Activated CD8-positive, alpha-beta memory T cell treated with anti-CD3 and anti-CD28 coated beads, Interleukin-2, amount 10 ng/mL, durations not matched to agents 7 days and 5 days (primary cell): Measurements from ENCODE around the gene YIPF7. TPM values are rescaled to one million over a fixed set of nuclear protein-coding genes. Genes with fewer than 3 reads are reported as not detected.
A peak's percentile ranks its signal among the peaks of the same experiment; 100 is the strongest.

ENCODE experiments used
- ATAC-seq: fragments of 150-1000 bp; cut with Tn5 transposase; one replicate; pipeline ENCODE4 v1.10.0; 2021; ENCODE audit warnings: moderate library complexity
- CTCF ChIA-PET: fragments of 350-600 bp; sonication (Branson Sonifier 250); formaldehyde crosslinking; loops from one replicate; lab custom pipeline; 2021; ENCODE audit warnings: antibody characterized with exemption; lab: Charles Lee
- DNase-seq: peaks from one replicate; pipeline ENCODE4 v3.0.0-alpha.2; 2020
- H3K27ac Mint-ChIP-seq: one replicate; pipeline ENCODE4 v1.8.0; 2021; ENCODE audit warnings: mild to moderate bottlenecking, mixed read lengths
- H3K27me3 Mint-ChIP-seq: one replicate; pipeline ENCODE4 v1.8.0; 2021; ENCODE audit warnings: mixed read lengths
- H3K36me3 Mint-ChIP-seq: one replicate; pipeline ENCODE4 v1.8.0; 2021; ENCODE audit warnings: mild to moderate bottlenecking, mixed read lengths
- H3K4me1 Mint-ChIP-seq: one replicate; pipeline ENCODE4 v1.8.0; 2021; ENCODE audit warnings: mixed read lengths
- H3K4me3 Mint-ChIP-seq: one replicate; pipeline ENCODE4 v1.8.0; 2021; ENCODE audit warnings: mild to moderate bottlenecking, moderate library complexity, mixed read lengths
- H3K9me3 Mint-ChIP-seq: one replicate; pipeline ENCODE4 v1.8.0; 2022; ENCODE audit warnings: low read depth, mixed read lengths
- total RNA-seq, 2 experiments: library from RNA; stranded (reverse); gene quantifications; one replicate each; pipeline ENCODE4 v1.2.3, GENCODE V29; 2021

The YIPF7 gene
- total RNA-seq, 2 experiments from 2014 or later, result not detected

DNA sequence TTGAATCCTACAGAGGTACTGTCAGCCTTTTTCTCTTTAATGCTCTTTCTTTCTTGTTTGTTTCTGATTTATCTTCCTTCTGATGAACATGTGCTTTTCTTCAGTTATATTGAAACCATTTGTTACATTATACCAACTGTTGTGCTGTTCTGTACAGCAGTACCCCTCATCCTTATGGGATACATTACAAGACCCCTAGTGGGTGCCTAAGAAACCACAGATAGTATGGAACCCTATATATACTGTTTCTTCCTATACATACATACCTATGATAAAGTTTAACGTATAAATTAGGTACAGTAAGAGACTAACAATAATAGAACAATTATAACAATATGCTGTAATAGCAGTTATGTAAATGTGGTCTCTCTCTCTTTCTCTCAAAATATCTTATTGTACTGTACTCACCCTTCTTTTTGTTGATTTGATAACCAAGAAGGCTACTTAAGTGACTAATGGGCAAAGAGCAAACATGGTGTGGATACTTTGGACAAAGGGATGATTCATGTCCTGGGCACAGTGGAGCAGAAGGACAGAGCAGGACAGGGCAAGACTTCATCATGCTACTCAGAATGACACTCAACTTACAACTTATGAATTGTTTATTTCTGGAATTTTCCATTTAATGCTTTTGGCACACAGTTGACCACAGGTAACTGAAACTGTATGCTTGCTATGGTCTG lies 10.7 kb upstream of the YIPF7 start:
- CTCF ChIA-PET, result no interaction called here
- Mint-ChIP-seq H3K27me3 (peaks cover 10% of the 10 kb centered on the region), H3K9me3 (no peaks in the 10 kb centered on the region), H3K4me1 (no peaks in the 10 kb centered on the region), H3K27ac (no peak overlapping the region), H3K36me3 (no peaks in the 10 kb centered on the region), H3K4me3 (no peak overlapping the region)
- ATAC-seq (no peak), DNase-seq (no peak)

GRCh38 chr4:44660396-44660795 lies 9.0 kb upstream of the YIPF7 start:
- CTCF ChIA-PET, result no interaction called here
- H3K36me3 Mint-ChIP-seq, result no peaks in the 10 kb centered on the region
- H3K27ac Mint-ChIP-seq, result no peak overlapping the region
- H3K27me3 Mint-ChIP-seq, result peaks cover 13% of the 10 kb centered on the region
- no peak for DNase-seq
- no peaks in the 10 kb centered on the region for H3K4me1 Mint-ChIP-seq
- no peak for ATAC-seq
- no peaks in the 10 kb centered on the region for H3K9me3 Mint-ChIP-seq
- H3K4me3 Mint-ChIP-seq, result no peak overlapping the region

DNA sequence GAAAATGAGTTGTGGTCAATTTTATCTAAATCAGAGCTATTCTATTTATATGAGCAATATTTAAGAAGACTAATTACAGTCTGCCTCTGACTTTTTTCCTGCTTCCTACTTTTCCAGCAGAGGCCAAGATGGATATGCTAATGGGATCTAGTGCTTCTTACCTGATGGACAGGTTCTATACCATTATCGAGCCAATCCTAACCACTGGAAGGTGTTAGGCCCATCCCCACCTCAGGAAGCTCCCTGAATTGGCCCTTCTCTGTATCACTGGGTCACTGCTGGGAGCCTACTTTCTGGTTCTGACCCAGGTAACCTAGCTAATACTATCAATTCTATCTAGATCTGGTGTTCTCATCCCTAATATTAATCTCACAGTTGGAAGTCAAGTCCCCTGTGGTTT lies 577 bp upstream of the YIPF7 start:
- Mint-ChIP-seq H3K9me3 (no peaks in the 10 kb centered on the region), H3K27ac (no peak overlapping the region), H3K27me3 (peaks cover 22% of the 10 kb centered on the region), H3K4me1 (no peaks in the 10 kb centered on the region), H3K4me3 (no peak overlapping the region), H3K36me3 (no peaks in the 10 kb centered on the region)
- CTCF ChIA-PET, result interaction anchor here (1.1 kb wide), 1 partner anchor 11 kb away, joined by 3 read pairs; no protein-coding TSS in a partner anchor
- ATAC-seq (no peak), DNase-seq (no peak)

DNA sequence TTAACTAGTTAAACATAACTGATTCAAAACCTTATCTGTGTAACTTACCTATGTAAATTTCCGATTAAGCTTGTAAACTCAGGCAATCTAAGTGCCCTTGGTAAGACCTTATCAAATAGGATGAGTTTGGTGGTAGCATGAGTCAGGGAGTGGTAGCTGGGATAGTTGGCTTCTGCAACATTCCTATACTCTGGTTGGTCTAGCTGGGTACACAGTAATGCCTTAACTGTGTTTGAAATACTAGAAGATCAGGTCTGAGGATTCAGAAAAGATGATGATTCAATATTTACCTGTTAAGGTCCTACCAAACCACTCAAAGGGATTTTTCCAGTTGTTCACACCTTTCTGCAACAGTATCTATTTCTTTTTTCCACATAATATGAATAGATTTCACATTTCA lies 5.3 kb downstream of the YIPF7 start:
- Mint-ChIP-seq H3K27me3 (peaks cover 3% of the 10 kb centered on the region), H3K4me1 (no peaks in the 10 kb centered on the region), H3K4me3 (no peak overlapping the region), H3K9me3 (peaks cover 6% of the 10 kb centered on the region), H3K27ac (no peak overlapping the region), H3K36me3 (no peaks in the 10 kb centered on the region)
- ATAC-seq, result no peak
- no peak for DNase-seq
- CTCF ChIA-PET, result no interaction called here

- H3K9me3 Mint-ChIP-seq, result peaks cover 4% of the 10 kb centered on the region
- ATAC-seq (no peak), DNase-seq (no peak)
- CTCF ChIA-PET, result no interaction called here
- no peaks in the 10 kb centered on the region for H3K4me1 Mint-ChIP-seq
- no peak overlapping the region for H3K27ac Mint-ChIP-seq
- H3K36me3 Mint-ChIP-seq, result no peaks in the 10 kb centered on the region
- no peak overlapping the region for H3K4me3 Mint-ChIP-seq
- H3K27me3 Mint-ChIP-seq, result peaks cover 9% of the 10 kb centered on the region
Measured at GRCh38 chr4:44638091-44638490, 13.3 kb downstream of the YIPF7 start.

DNA sequence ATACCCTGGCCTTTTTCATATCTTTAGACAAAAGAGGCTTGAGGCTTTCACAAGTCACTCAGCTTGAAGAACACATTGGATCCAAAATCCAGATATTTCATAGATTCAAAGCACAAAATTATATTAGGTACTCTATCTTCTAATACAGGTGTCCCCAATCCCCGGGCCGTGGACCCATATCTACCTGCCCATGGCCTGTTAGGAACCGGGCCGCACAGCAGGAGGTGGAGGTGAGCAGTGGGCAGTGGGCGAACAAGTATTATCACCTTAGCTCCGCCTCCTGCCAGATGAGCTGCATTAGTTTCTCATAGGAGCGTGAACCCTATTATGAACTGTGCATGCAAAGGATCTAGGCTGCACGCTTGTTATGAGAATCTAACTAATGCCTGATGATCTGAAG lies 18.7 kb downstream of the YIPF7 start:
- DNase-seq, result no peak
- Mint-ChIP-seq H3K9me3 (no peaks in the 10 kb centered on the region), H3K36me3 (no peaks in the 10 kb centered on the region), H3K27me3 (peaks cover 3% of the 10 kb centered on the region), H3K4me1 (no peaks in the 10 kb centered on the region), H3K27ac (no peak overlapping the region), H3K4me3 (no peak overlapping the region)
- no peak for ATAC-seq
- CTCF ChIA-PET, result interaction anchor here (1.0 kb wide), 1 partner anchor 234 kb away, joined by 3 read pairs; no protein-coding TSS in a partner anchor

DNA sequence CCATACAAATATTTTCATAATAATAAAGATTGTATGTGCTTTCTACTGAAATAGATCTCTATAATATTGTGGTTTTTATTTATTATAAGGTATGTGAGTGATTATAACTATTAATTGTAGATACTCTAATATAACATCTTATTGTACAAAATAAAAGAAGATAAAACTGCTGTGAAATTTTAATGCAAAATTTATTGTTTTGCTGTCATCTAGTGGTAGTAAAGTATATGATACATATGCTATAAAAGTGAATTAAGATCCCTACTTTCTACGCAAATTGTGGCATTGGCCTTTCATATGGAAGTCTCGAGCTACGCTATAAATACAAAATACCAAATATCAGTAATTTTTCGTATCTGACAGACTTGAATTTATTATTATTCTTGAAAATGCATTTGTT lies 19.3 kb downstream of the YIPF7 start:
- H3K4me1 Mint-ChIP-seq, result no peaks in the 10 kb centered on the region
- CTCF ChIA-PET, result interaction anchor here (1.6 kb wide), 1 partner anchor 184 kb away, joined by 4 read pairs; the partner anchor contains the start of gene KCTD8

GRCh38 chr4:44629280-44629866 lies 22.1 kb downstream of the YIPF7 start:
- no peaks in the 10 kb centered on the region for H3K36me3 Mint-ChIP-seq
- no peaks in the 10 kb centered on the region for H3K27me3 Mint-ChIP-seq
- ATAC-seq, result peak; percentile 69
- H3K9me3 Mint-ChIP-seq, result no peaks in the 10 kb centered on the region
- peak; percentile 57 for DNase-seq
- no peak overlapping the region for H3K4me3 Mint-ChIP-seq
- CTCF ChIA-PET, result interaction anchor here (0.8 to 2.0 kb wide), 5 partner anchors 9 to 1498 kb away, joined by 3 to 10 read pairs (median 3); partner anchors contain the start of gene KCTD8
- no peak overlapping the region for H3K27ac Mint-ChIP-seq
- no peaks in the 10 kb centered on the region for H3K4me1 Mint-ChIP-seq

More for the DNA sequence above, 19.3 kb downstream of the YIPF7 start:
- Mint-ChIP-seq H3K9me3 (no peaks in the 10 kb centered on the region), H3K4me3 (no peak overlapping the region), H3K27me3 (peaks cover 3% of the 10 kb centered on the region), H3K36me3 (no peaks in the 10 kb centered on the region), H3K27ac (no peak overlapping the region)
- DNase-seq, result no peak
- ATAC-seq, result no peak

DNA sequence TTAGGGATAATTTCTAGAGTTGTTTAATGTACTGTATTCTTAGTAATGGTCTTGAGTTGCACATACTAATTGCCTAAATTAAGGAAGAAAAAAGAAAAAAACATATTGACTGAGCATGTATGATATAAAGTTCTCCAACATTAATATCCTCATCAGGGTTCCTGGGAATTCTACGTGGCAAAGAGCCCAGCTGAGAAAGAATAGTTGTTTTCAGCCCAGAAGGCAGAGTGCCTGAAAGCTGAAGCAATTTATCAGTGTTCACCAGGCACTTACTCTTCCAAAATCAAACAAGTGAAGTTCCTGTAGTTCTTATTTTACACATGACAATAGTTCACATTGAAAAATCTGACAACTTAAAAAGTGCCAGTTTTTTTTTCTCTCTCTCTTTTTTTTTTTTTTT lies 27.7 kb downstream of the YIPF7 start:
- Mint-ChIP-seq H3K36me3 (no peaks in the 10 kb centered on the region), H3K9me3 (no peaks in the 10 kb centered on the region), H3K27ac (no peak overlapping the region), H3K4me3 (no peak overlapping the region), H3K27me3 (no peaks in the 10 kb centered on the region), H3K4me1 (no peaks in the 10 kb centered on the region)
- DNase-seq (no peak), ATAC-seq (no peak)
- CTCF ChIA-PET, result interaction anchor here (0.7 kb wide), 1 partner anchor 46 kb away, joined by 3 read pairs; no protein-coding TSS in a partner anchor

DNA sequence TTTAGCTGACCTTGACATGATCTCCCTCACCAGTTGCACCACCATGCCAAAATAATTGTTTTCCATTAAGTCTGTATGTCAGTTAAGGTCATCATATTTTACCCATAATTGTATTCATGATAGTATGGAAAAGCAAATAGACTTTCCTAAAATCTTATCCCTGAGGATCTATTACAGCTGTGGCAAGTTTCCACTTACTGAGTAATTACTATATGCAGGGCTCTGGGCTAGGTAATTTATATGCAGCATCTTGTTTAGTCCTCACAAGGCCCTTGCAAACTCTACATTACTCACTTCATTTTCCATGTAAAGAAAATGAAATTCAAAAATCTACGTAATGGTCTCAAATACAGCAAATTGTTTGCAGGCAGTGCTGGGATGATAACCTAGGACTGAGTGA lies 34.8 kb downstream of the YIPF7 start:
- no peak overlapping the region for H3K4me3 Mint-ChIP-seq

DNA sequence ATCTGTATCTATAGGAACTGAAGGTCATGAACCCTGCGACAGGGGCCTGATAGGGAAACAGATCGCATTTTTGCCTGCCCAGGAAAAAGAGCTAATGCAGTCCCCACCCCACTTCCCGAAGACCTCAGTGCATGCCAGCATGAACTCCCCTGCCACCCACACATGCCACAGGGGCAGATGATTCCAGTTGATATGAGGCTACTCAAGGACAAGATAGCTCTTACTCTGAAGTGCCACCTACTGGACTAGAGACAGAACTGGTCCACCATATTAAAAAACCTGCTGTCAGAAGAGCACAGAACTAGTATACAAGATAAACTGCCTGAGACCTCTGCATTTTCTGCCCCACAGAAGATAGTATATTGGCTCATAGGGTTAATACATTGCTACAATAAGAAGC lies 68.0 kb downstream of the YIPF7 start:
- Mint-ChIP-seq H3K4me1 (no peaks in the 10 kb centered on the region), H3K36me3 (no peaks in the 10 kb centered on the region), H3K4me3 (no peak overlapping the region), H3K9me3 (no peaks in the 10 kb centered on the region), H3K27me3 (no peaks in the 10 kb centered on the region), H3K27ac (no peak overlapping the region)
- ATAC-seq (no peak), DNase-seq (no peak)
- CTCF ChIA-PET, result no interaction called here

More for the DNA sequence above, 34.8 kb downstream of the YIPF7 start:
- Mint-ChIP-seq H3K4me1 (no peaks in the 10 kb centered on the region), H3K36me3 (no peaks in the 10 kb centered on the region), H3K27me3 (no peaks in the 10 kb centered on the region), H3K27ac (no peak overlapping the region), H3K9me3 (no peaks in the 10 kb centered on the region)
- DNase-seq (no peak), ATAC-seq (no peak)
- CTCF ChIA-PET, result no interaction called here

GRCh38 chr4:44580231-44580630 lies 71.2 kb downstream of the YIPF7 start:
- no peak overlapping the region for H3K27ac Mint-ChIP-seq
- no peak overlapping the region for H3K4me3 Mint-ChIP-seq
- H3K4me1 Mint-ChIP-seq, result no peaks in the 10 kb centered on the region
- H3K36me3 Mint-ChIP-seq, result no peaks in the 10 kb centered on the region
- CTCF ChIA-PET, result no interaction called here
- no peaks in the 10 kb centered on the region for H3K9me3 Mint-ChIP-seq
- ATAC-seq (no peak), DNase-seq (no peak)
- H3K27me3 Mint-ChIP-seq, result no peaks in the 10 kb centered on the region

DNA sequence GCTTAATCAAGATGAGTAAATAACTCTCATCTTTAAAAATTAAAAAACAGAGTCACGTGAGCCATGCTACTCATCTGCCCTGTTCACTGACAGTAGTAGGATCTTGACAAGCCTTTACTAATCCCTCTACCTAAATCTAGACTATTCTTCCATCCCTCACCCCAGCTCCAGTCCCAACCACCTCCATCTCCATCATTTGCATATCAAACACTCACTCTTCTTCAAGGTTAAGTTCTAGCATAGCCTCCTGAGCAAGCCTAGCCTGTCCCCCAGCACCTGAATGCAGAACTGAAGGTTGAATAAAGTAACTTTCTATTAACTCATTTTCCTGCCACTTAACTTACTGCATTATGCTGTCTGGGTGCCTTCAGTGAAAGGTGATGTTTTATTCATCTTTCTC lies 72.5 kb downstream of the YIPF7 start:
- Mint-ChIP-seq H3K9me3 (no peaks in the 10 kb centered on the region), H3K27ac (no peak overlapping the region), H3K27me3 (no peaks in the 10 kb centered on the region), H3K36me3 (no peaks in the 10 kb centered on the region), H3K4me1 (no peaks in the 10 kb centered on the region), H3K4me3 (no peak overlapping the region)
- no peak for ATAC-seq
- no peak for DNase-seq
- CTCF ChIA-PET, result no interaction called here
